ENCODE data around the gene ZFPL1.

ZFPL1 gene

GRCh38 chr11:65042891-65043290, 41.1 kb upstream of the ZFPL1 start:
- no peak for TF ChIP-seq CTCF (IDR thresholded peaks at IDR 0.05; ENCODE audit: low read depth, low read length)
- in situ Hi-C loops (cut with HindIII; ENCODE audit: low sequenced_read_pairs) = no loop called here
- no peak for DNase-seq (ENCODE audit: low read depth, low spot score)
- no peak overlapping the region for H3K4me3 ChIP-seq (ENCODE audit: low read depth, low read length)

GRCh38 chr11:65043881-65044501, 40.0 kb upstream of the ZFPL1 start:
- no peak for DNase-seq (ENCODE audit: low read depth, low spot score)
- in situ Hi-C loops (cut with HindIII; ENCODE audit: low sequenced_read_pairs) = no loop called here
- TF ChIP-seq CTCF (IDR thresholded peaks at IDR 0.05; ENCODE audit: low read depth, low read length) = no peak
- H3K4me3 ChIP-seq (ENCODE audit: low read depth, low read length) = no peak overlapping the region

- in situ Hi-C loops (cut with HindIII; ENCODE audit: low sequenced_read_pairs) = no loop called here
- no peak overlapping the region for H3K4me3 ChIP-seq (ENCODE audit: low read depth, low read length)
- DNase-seq (ENCODE audit: low read depth, low spot score) = no peak
- TF ChIP-seq CTCF (IDR thresholded peaks at IDR 0.05; ENCODE audit: low read depth, low read length) = no peak
Observed at GRCh38 chr11:65045061-65045460, 39.0 kb upstream of the ZFPL1 start.

GRCh38 chr11:65045728-65046127, 38.3 kb upstream of the ZFPL1 start:
- TF ChIP-seq CTCF (IDR thresholded peaks at IDR 0.05; ENCODE audit: low read depth, low read length) = no peak
- no peak overlapping the region for H3K4me3 ChIP-seq (ENCODE audit: low read depth, low read length)
- in situ Hi-C loops (cut with HindIII; ENCODE audit: low sequenced_read_pairs) = no loop called here
- no peak for DNase-seq (ENCODE audit: low read depth, low spot score)

GRCh38 chr11:65047581-65048422, 36.2 kb upstream of the ZFPL1 start:
- DNase-seq (ENCODE audit: low read depth, low spot score) = no peak
- no peak for TF ChIP-seq CTCF (IDR thresholded peaks at IDR 0.05; ENCODE audit: low read depth, low read length)
- in situ Hi-C loops (cut with HindIII; ENCODE audit: low sequenced_read_pairs) = no loop called here
- peak overlapping the region; percentile 37 for H3K4me3 ChIP-seq (ENCODE audit: low read depth, low read length)

GRCh38 chr11:65051398-65051858, 32.6 kb upstream of the ZFPL1 start:
- DNase-seq (ENCODE audit: low read depth, low spot score) = no peak

More at GRCh38 chr11:65051398-65051858, 32.6 kb upstream of the ZFPL1 start:
- no peak overlapping the region for H3K4me3 ChIP-seq (ENCODE audit: low read depth, low read length)
- in situ Hi-C loops (cut with HindIII; ENCODE audit: low sequenced_read_pairs) = no loop called here
- TF ChIP-seq CTCF (IDR thresholded peaks at IDR 0.05; ENCODE audit: low read depth, low read length) = no peak
